ENCODE data around the gene RYR3. TPM values are rescaled to one million over a fixed set of nuclear protein-coding genes. Genes with fewer than 3 reads are reported as not detected.

Gene RYR3
- total and polyA plus RNA-seq, 10 of the 15 experiments (the other 5 are each of a cell fraction or from before 2014, with no cell fraction given), result under 0.01 to 0.44 (median 0.16) TPM; not detected in 5

DNA sequence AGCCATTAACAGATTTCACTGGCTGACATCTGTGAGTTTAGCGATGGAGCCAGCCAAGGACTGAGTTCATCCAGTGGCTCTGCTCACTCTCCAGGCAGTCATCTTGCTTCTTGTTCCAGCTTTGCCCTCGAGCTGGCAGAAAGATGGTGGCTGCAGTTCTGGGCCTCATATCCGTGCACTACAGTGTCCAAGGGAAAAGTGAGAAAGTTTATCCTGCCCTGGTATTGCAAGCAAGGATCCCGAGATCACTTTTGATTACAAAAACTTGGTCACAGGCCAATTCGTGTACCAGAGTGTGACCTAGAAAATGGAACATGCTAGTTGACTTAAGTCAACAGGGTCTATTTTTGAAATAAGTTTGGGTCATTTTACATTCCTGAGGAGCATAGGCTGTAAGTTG is 369.6 kb downstream of the RYR3 start (continued):
- no peak for TF ChIP-seq TCF3 (IDR thresholded peaks at IDR 0.05; ENCODE audit: borderline replicate concordance, insufficient read depth, low read depth, low read length)

GRCh38 chr15:33693166-33693800 is 382.5 kb downstream of the RYR3 start:
- no peaks in the 10 kb centered on the region for H3K79me2 ChIP-seq (ENCODE audit: control insufficient read depth, insufficient read depth, low read length)
- no peaks in the 10 kb centered on the region for H4K20me1 ChIP-seq (ENCODE audit: control insufficient read depth, insufficient read depth)
- ChIA-PET SMC1A (ENCODE audit: uncharacterized antibody, unreplicated experiment) (no interaction called here), CTCF (no interaction called here), POLR2A (no interaction called here), RAD21 (ENCODE audit: unreplicated experiment) (no interaction called here)
- H2AFZ ChIP-seq (ENCODE audit: control insufficient read depth, low read depth, low read length), result no peak overlapping the region
- no peaks in the 10 kb centered on the region for H3K9me3 ChIP-seq (replicated peaks; ENCODE audit: control insufficient read depth, insufficient read depth, low read length)
- H3K9ac ChIP-seq (ENCODE audit: control insufficient read depth, insufficient read depth, low read length), result no peak overlapping the region
- H3K27ac ChIP-seq (ENCODE audit: control insufficient read depth, insufficient read depth), result no peak overlapping the region
- FAIRE-seq, result no peak
- no peaks in the 10 kb centered on the region for H3K4me1 ChIP-seq (ENCODE audit: control insufficient read depth, insufficient read depth, low read length)
- BruUV-seq (replicated peaks), result no TSS peak
- in situ Hi-C loops (cut with MboI), result loop anchor here (10.0 kb wide), 2 partner anchors 398 to 608 kb away; no protein-coding TSS in a partner anchor
- DNase-seq (ENCODE audit: low read depth, low spot score), result no peak
- WGBS (ENCODE audit: insufficient coverage, insufficient replicate concordance, low lambda C conversion rate, missing lambda C conversion rate), result 12% methylated on average over 12 of the region's 12 CpGs
- H3K4me2 ChIP-seq (ENCODE audit: control insufficient read depth, insufficient read depth), result no peak overlapping the region
- no peak overlapping the region for H3K4me3 ChIP-seq
- ATAC-seq, result no peak
- H3K36me3 ChIP-seq (ENCODE audit: control insufficient read depth in 2 of 2, insufficient read depth in 2 of 2, low read length in 1 of 2), result no peaks in the 10 kb centered on the region
- peaks cover 0 to 2% of the 10 kb centered on the region in 2 experiments; a peak in 2 of 4 replicates for H3K27me3 ChIP-seq (replicated peaks in 1 of 2; ENCODE audit: control insufficient read depth in 2 of 2, insufficient read depth in 2 of 2, low read length in 1 of 2)
- intact Hi-C loops (cut with micrococcal nuclease; ENCODE audit: unreplicated experiment), result no loop called here
- TF ChIP-seq ZBED1 (IDR thresholded peaks at IDR 0.05; ENCODE audit: borderline replicate concordance) (no peak), ZNF384 (IDR thresholded peaks at IDR 0.05; ENCODE audit: borderline replicate concordance, low read depth, low read length) (no peak), ETV6 (conservative IDR thresholded peaks at IDR 0.05 in 1 of 2, IDR thresholded peaks at IDR 0.05 in 1 of 2; ENCODE audit: borderline replicate concordance in 1 of 2, low read depth in 1 of 2) (no peak), CREM (IDR thresholded peaks at IDR 0.05; ENCODE audit: low read depth) (no peak), BHLHE40 (IDR thresholded peaks at IDR 0.05; ENCODE audit: borderline replicate concordance in 1 of 2, low read depth in 2 of 2, low read length in 1 of 2) (no peak), TCF3 (IDR thresholded peaks at IDR 0.05; ENCODE audit: borderline replicate concordance, insufficient read depth, low read depth, low read length) (no peak), ZNF592 (IDR thresholded peaks at IDR 0.05) (no peak), CEBPB (IDR thresholded peaks at IDR 0.05; ENCODE audit: borderline replicate concordance in 1 of 2, low read depth in 2 of 2, low read length in 2 of 2) (no peak), NFXL1 (IDR thresholded peaks at IDR 0.05; ENCODE audit: borderline replicate concordance) (no peak)
- TF ChIP-seq, protein P1, sequence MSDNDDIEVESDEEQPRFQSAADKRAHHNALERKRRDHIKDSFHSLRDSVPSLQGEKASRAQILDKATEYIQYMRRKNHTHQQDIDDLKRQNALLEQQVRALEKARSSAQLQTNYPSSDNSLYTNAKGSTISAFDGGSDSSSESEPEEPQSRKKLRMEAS (IDR thresholded peaks at IDR 0.05; ENCODE audit: low read depth, low read length), result no peak
- TF ChIP-seq, protein P2, sequence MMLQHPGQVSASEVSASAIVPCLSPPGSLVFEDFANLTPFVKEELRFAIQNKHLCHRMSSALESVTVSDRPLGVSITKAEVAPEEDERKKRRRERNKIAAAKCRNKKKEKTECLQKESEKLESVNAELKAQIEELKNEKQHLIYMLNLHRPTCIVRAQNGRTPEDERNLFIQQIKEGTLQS (IDR thresholded peaks at IDR 0.05; ENCODE audit: borderline replicate concordance, extremely low read depth, low read depth, low read length), result no peak
- TF ChIP-seq, protein P3, sequence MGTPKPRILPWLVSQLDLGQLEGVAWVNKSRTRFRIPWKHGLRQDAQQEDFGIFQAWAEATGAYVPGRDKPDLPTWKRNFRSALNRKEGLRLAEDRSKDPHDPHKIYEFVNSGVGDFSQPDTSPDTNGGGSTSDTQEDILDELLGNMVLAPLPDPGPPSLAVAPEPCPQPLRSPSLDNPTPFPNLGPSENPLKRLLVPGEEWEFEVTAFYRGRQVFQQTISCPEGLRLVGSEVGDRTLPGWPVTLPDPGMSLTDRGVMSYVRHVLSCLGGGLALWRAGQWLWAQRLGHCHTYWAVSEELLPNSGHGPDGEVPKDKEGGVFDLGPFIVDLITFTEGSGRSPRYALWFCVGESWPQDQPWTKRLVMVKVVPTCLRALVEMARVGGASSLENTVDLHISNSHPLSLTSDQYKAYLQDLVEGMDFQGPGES (IDR thresholded peaks at IDR 0.05), result no peak
